Measurements from ENCODE around the gene FAM81A.

Gene FAM81A

GRCh38 chr15:59548501-59549226 lies 110.7 kb downstream of the FAM81A start:
- no peak for DNase-seq

- no peak for DNase-seq
Measured at GRCh38 chr15:59549301-59550185, 111.6 kb downstream of the FAM81A start.

GRCh38 chr15:59550530-59550929 lies 112.5 kb downstream of the FAM81A start:
- DNase-seq: no peak

GRCh38 chr15:59550956-59551355 lies 113.0 kb downstream of the FAM81A start:
- no peak for DNase-seq

- no peak for DNase-seq
Measured at GRCh38 chr15:59553879-59554735, 116.1 kb downstream of the FAM81A start.

GRCh38 chr15:59555696-59556095 lies 117.7 kb downstream of the FAM81A start:
- no peak for DNase-seq

GRCh38 chr15:59556380-59556779 lies 118.4 kb downstream of the FAM81A start:
- DNase-seq: no peak

- DNase-seq: no peak
Measured at GRCh38 chr15:59557581-59557980, 119.6 kb downstream of the FAM81A start.

- DNase-seq: no peak
Measured at GRCh38 chr15:59558851-59559250, 120.9 kb downstream of the FAM81A start.

GRCh38 chr15:59561547-59561946 lies 123.6 kb downstream of the FAM81A start:
- DNase-seq: no peak

GRCh38 chr15:59562448-59563186 lies 124.6 kb downstream of the FAM81A start:
- DNase-seq: no peak

GRCh38 chr15:59565299-59565698 lies 127.3 kb downstream of the FAM81A start:
- DNase-seq: no peak

- DNase-seq: no peak
Measured at GRCh38 chr15:59567324-59567723, 129.3 kb downstream of the FAM81A start.

GRCh38 chr15:59569477-59569876 lies 131.5 kb downstream of the FAM81A start:
- DNase-seq: no peak

- no peak for DNase-seq
Measured at GRCh38 chr15:59570315-59570714, 132.3 kb downstream of the FAM81A start.

GRCh38 chr15:59571606-59572005 lies 133.6 kb downstream of the FAM81A start:
- DNase-seq: no peak
